WTC11 (cell line): ENCODE results near the gene SNAPC4.

ENCODE experiments used
- CREB1 ChIP-seq: sonication (generic); formaldehyde crosslinking; IDR thresholded peaks from 2 replicates; pipeline ENCODE4 v1.8.0; 2023; ENCODE audit warnings: mild to moderate bottlenecking, missing genetic modification reagents
- TF ChIP-seq, protein P1 (sequence below): fragments of 200-600 bp; IDR thresholded peaks from 2 replicates; pipeline ENCODE4 v1.8.0; 2022; ENCODE audit warnings: antibody characterized with exemption

DNA sequence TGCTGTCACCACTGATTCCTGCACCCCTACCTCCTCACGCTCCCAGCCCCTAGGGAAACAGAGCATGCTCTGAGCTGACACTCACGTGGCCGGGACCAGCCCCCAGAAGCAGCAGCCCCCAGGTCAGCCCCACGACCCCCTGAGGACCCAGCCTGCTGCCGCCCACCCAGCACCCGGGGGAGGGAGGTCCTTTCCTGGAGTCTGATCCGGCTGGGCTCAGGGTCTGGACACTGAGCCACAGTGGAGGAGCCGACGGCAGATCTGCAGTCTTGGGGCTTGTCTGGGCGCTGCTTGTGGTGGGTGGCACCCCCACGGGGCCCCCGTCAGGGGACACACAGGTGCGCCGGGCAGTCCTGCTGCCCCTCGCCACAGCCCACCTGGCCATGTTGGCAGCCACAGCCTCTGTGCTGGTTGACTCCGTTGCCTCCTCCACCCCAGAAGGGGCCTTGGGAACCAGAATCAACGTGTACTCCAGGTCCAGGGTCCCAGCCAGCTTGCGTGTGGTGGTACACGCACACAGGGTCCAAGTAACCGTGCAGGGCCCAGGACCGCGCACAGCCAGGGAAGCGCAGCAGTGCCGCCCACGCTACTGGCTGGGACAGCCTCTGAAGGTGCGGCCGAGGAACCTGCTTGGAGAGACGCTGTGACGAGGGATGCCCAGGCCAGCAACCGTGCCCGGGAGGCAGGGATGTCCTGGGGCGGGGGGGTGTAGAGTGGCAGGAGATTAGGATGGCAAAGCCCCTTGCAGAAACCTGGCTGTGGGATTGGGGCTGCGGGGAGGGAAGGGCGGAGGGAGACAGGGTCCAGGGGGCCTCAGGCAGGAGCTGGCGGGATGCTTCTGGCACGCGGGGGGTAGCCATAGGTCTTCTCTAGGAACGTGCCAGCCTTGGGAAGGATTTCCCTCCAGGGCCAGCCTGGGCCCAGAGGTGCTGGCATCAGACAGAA lies 39.9 kb downstream of the SNAPC4 start:
- TF ChIP-seq, protein P1, sequence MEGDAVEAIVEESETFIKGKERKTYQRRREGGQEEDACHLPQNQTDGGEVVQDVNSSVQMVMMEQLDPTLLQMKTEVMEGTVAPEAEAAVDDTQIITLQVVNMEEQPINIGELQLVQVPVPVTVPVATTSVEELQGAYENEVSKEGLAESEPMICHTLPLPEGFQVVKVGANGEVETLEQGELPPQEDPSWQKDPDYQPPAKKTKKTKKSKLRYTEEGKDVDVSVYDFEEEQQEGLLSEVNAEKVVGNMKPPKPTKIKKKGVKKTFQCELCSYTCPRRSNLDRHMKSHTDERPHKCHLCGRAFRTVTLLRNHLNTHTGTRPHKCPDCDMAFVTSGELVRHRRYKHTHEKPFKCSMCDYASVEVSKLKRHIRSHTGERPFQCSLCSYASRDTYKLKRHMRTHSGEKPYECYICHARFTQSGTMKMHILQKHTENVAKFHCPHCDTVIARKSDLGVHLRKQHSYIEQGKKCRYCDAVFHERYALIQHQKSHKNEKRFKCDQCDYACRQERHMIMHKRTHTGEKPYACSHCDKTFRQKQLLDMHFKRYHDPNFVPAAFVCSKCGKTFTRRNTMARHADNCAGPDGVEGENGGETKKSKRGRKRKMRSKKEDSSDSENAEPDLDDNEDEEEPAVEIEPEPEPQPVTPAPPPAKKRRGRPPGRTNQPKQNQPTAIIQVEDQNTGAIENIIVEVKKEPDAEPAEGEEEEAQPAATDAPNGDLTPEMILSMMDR, result no peak
- no peak for TF ChIP-seq CREB1 (CRISPR knock-in tag)
